HCT116 (cell line): ENCODE data around the gene RCVRN. TPM values are rescaled to one million over a fixed set of nuclear protein-coding genes. Genes with fewer than 3 reads are reported as not detected.

Source experiments
- ATAC-seq: fragments of 200-7000 bp; cut with Tn5 transposase; 2 replicates; pipeline ENCODE4 v1.9.1; 2020; ENCODE audit warnings: mild to moderate bottlenecking, moderate library complexity
- BruUV-seq: library from RNA; stranded (reverse); fragments of 400-500 nt; replicated peaks from 2 replicates; lab custom pipeline; 2021; lab: Mats Ljungman, UMichigan
- CTCF ChIA-PET: fragments of 300-600 bp; sonication (Branson Sonifier 250); formaldehyde crosslinking; loops from one replicate; lab custom pipeline; 2021; ENCODE audit warnings: antibody characterized with exemption; lab: Charles Lee
- POLR2A ChIA-PET: fragments of 300-600, 350-600 bp; sonication (Branson Sonifier 250); formaldehyde crosslinking; loops from one replicate; lab custom pipeline; 2021; ENCODE audit warnings: antibody characterized with exemption; lab: Charles Lee
- RAD21 ChIA-PET, 2 experiments: fragments of 300-600 bp; sonication (Branson Sonifier 250); formaldehyde crosslinking; loops; one replicate each; lab custom pipeline; 2023; ENCODE audit warnings: low total read pairs in 2 of 2; ENCODE audit not compliant: uncharacterized antibody in 2 of 2, unreplicated experiment in 2 of 2, low non-redundant PET in 1 of 2; lab: Charles Lee
- DNase-seq: peaks from one replicate; pipeline ENCODE4 v3.0.0-alpha.2; 2010; ENCODE audit warnings: low read depth, low spot score
- H2AFZ ChIP-seq: fragments of 200-600 bp; shearing (Covaris generic), sonication (generic); 2 replicates; pipeline ENCODE4 v1.6.1; 2017; ENCODE audit warnings: low read depth, mixed run types, mixed read lengths, antibody characterized with exemption, low read length; ENCODE audit not compliant: poor library complexity, severe bottlenecking
- H3K27ac ChIP-seq: 2 replicates; pipeline ENCODE4 v1.5.1; 2012; ENCODE audit warnings: low read depth, low read length
- H3K27me3 ChIP-seq: fragments of 200-600 bp; sonication (generic); 2 replicates; pipeline ENCODE4 v1.6.1; 2016; ENCODE audit warnings: mixed run types, low read length, mixed read lengths; ENCODE audit not compliant: insufficient read depth
- H3K36me3 ChIP-seq, 2 experiments: fragments of 200-500 bp in 1 of 2; fragments of 200-600 bp in 1 of 2; sonication (Bioruptor generic) in 1 of 2; sonication (generic) in 1 of 2; 2 replicates each; pipeline versions ENCODE4 v1.5.1 to v1.6.1; 2014 to 2016; ENCODE audit warnings: low read length in 2 of 2, inconsistent platforms in 1 of 2, mixed read lengths in 1 of 2, mixed run types in 1 of 2; ENCODE audit not compliant: insufficient read depth in 2 of 2, control insufficient read depth in 1 of 2
- H3K4me1 ChIP-seq, 2 experiments: fragments of 200-600 bp in 1 of 2; sonication (generic) in 1 of 2; 2 replicates each; pipeline versions ENCODE4 v1.5.1 to v1.6.1; 2012 to 2017; ENCODE audit warnings: low read length in 2 of 2, inconsistent platforms in 1 of 2, mild to moderate bottlenecking in 1 of 2, mixed read lengths in 1 of 2, mixed run types in 1 of 2, moderate library complexity in 1 of 2; ENCODE audit not compliant: insufficient read depth in 2 of 2, control insufficient read depth in 1 of 2
- H3K4me2 ChIP-seq: fragments of 200-600 bp; sonication (generic); 2 replicates; pipeline ENCODE4 v1.6.1; 2017; ENCODE audit warnings: mixed run types, low read length, mixed read lengths
- H3K4me3 ChIP-seq, 2 experiments: fragments of 200-600 bp in 1 of 2; sonication (generic) in 1 of 2; replicated peaks in 1 of 2; 2 replicates each; pipeline ENCODE4 v1.5.1; 2011 to 2016; ENCODE audit warnings: low read length in 2 of 2, control low read depth in 1 of 2, low read depth in 1 of 2, mild to moderate bottlenecking in 1 of 2, mixed read lengths in 1 of 2, mixed run types in 1 of 2
- H3K79me2 ChIP-seq: fragments of 200-600 bp; sonication (generic); 2 replicates; pipeline ENCODE4 v1.6.1; 2017; ENCODE audit warnings: mild to moderate bottlenecking, mixed run types, low read length, moderate library complexity, mixed read lengths; ENCODE audit not compliant: insufficient read depth
- H3K9ac ChIP-seq: fragments of 200-600 bp; sonication (generic); 2 replicates; pipeline ENCODE4 v1.6.1; 2016; ENCODE audit warnings: low read length, mixed read lengths
- H3K9me2 ChIP-seq: fragments of 200-600 bp; sonication (generic), shearing (Covaris generic); 2 replicates; pipeline ENCODE4 v1.6.1; 2017; ENCODE audit warnings: mixed run types, mild to moderate bottlenecking, moderate library complexity; ENCODE audit not compliant: insufficient read depth
- H3K9me3 ChIP-seq, 2 experiments: fragments of 200-500 bp in 1 of 2; fragments of 200-600 bp in 1 of 2; sonication (Bioruptor generic) in 1 of 2; sonication (generic) in 1 of 2; 2 replicates each; pipeline ENCODE4 v1.6.1; 2014 to 2017; ENCODE audit warnings: low read length in 2 of 2, mixed read lengths in 2 of 2, inconsistent platforms in 1 of 2, low read depth in 1 of 2, mild to moderate bottlenecking in 1 of 2, mixed run types in 1 of 2, moderate library complexity in 1 of 2; ENCODE audit not compliant: control insufficient read depth in 1 of 2, insufficient read depth in 1 of 2
- H4K20me1 ChIP-seq: fragments of 200-600 bp; sonication (generic), shearing (Covaris generic); 2 replicates; pipeline ENCODE4 v1.6.1; 2017; ENCODE audit warnings: mixed run types, mild to moderate bottlenecking, moderate library complexity; ENCODE audit not compliant: insufficient read depth
- ATF3 ChIP-seq: IDR thresholded peaks from 2 replicates; pipeline ENCODE4 v1.6.1; 2012
- CBX3 ChIP-seq: IDR thresholded peaks from 2 replicates; pipeline ENCODE4 v1.6.1; 2012; ENCODE audit warnings: low read depth
- CEBPB ChIP-seq: IDR thresholded peaks from 2 replicates; pipeline ENCODE4 v1.6.1; 2012; ENCODE audit warnings: low read depth
- EGR1 ChIP-seq: IDR thresholded peaks from 2 replicates; pipeline ENCODE4 v1.6.1; 2012; ENCODE audit warnings: low read depth
- EZH2phosphoT487 ChIP-seq: fragments of 200-600 bp; IDR thresholded peaks from 2 replicates; pipeline ENCODE4 v1.6.1; 2018; ENCODE audit warnings: antibody characterized with exemption, borderline replicate concordance
- FOSL1 ChIP-seq: IDR thresholded peaks from 2 replicates; pipeline ENCODE4 v1.6.1; 2012; ENCODE audit warnings: low read depth
- POLR2A ChIP-seq: IDR thresholded peaks from 2 replicates; pipeline ENCODE4 v1.7.0; 2011; ENCODE audit warnings: borderline replicate concordance; ENCODE audit not compliant: insufficient read depth, insufficient read length; ENCODE audit errors: extremely low read depth
- POLR2AphosphoS5 ChIP-seq: IDR thresholded peaks from 2 replicates; pipeline ENCODE4 v1.6.1; 2011; ENCODE audit warnings: mild to moderate bottlenecking, low read depth, low read length, moderate library complexity
- SIN3A ChIP-seq: IDR thresholded peaks from 2 replicates; pipeline ENCODE4 v1.6.1; 2012; ENCODE audit warnings: low read depth
- SP1 ChIP-seq: IDR thresholded peaks from 2 replicates; pipeline ENCODE4 v1.6.1; 2012; ENCODE audit warnings: low read depth
- SRF ChIP-seq: IDR thresholded peaks from 2 replicates; pipeline ENCODE4 v1.6.1; 2012; ENCODE audit warnings: low read depth
- YY1 ChIP-seq: IDR thresholded peaks from 2 replicates; pipeline ENCODE4 v1.6.1; 2011; ENCODE audit warnings: low read length, low read depth, moderate library complexity, mild to moderate bottlenecking; ENCODE audit not compliant: insufficient replicate concordance; ENCODE audit errors: extremely low read depth
- ZFX ChIP-seq: fragments of 450-650 bp; IDR thresholded peaks from 2 replicates; pipeline ENCODE4 v1.6.1; 2017
- ZNF274 ChIP-seq: fragments of 200-500 bp; sonication (Bioruptor generic); IDR thresholded peaks from 2 replicates; pipeline ENCODE4 v1.6.1; 2014; ENCODE audit warnings: mild to moderate bottlenecking, low read depth, low read length, inconsistent platforms
- intact Hi-C: fragments of 100-400 bp; cut with micrococcal nuclease; formaldehyde crosslinking; loops from 2 replicates; pipeline ENCODE4 v1.10.0; 2022
- total RNA-seq: library from RNA; stranded (reverse); gene quantifications from one replicate; pipeline ENCODE4 v1.2.1, GENCODE V29; 2021; ENCODE audit not compliant: unreplicated experiment
- TF ChIP-seq, protein P1 (sequence below): IDR thresholded peaks from 2 replicates; pipeline ENCODE4 v1.6.1; 2012
- TF ChIP-seq, protein P2 (sequence below): IDR thresholded peaks from 2 replicates; pipeline ENCODE4 v1.6.1; 2012; ENCODE audit warnings: low read depth

The RCVRN gene
- total RNA-seq, 1 experiment from 2014 or later, result not detected

DNA sequence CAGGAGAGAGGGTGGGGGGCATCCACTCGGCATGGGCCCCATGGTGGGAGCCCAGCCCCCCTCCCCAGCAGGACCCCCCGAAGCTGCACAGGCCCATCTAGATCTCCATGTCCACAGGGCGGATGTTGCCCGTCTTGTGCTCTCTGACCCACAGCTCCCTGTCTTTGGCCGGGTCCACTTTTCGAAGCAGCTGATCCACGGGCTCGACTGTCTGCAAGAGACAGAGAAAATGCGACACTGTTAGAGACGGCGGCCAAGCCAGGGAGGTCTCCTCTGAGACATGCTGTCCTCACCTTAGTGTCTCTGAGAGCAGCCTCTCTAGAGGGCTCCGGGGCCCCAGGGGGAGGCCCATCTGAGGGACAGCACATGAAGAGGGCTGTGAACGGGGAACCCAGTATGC, 12.1 kb upstream of the RCVRN start:
- ChIA-PET CTCF (interaction anchor here (0.7 kb wide), 1 partner anchor 15 kb away, joined by 3 read pairs; no protein-coding TSS in a partner anchor), POLR2A (no interaction called here), RAD21 (no interaction called here)
- Histone ChIP-seq H3K4me3 (no peak overlapping the region), H3K36me3 (no peaks in the 10 kb centered on the region), H3K79me2 (no peaks in the 10 kb centered on the region), H3K4me1 (no peaks in the 10 kb centered on the region), H3K27ac (no peak overlapping the region), H3K9ac (no peak overlapping the region), H3K9me3 (no peaks in the 10 kb centered on the region), H4K20me1 (no peaks in the 10 kb centered on the region), H2AFZ (no peak overlapping the region), H3K9me2 (no peaks in the 10 kb centered on the region), H3K27me3 (no peaks in the 10 kb centered on the region), H3K4me2 (no peak overlapping the region)
- intact Hi-C loops, result no loop called here
- ATAC-seq (no peak), DNase-seq (no peak)
- no peak for TF ChIP-seq FOSL1
- BruUV-seq, result no TSS peak

- Histone ChIP-seq H3K9me3 (no peaks in the 10 kb centered on the region), H3K27ac (no peak overlapping the region)
- TF ChIP-seq YY1 (no peak), SP1 (no peak), ZNF274 (no peak), SRF (no peak), EZH2phosphoT487 (no peak), POLR2AphosphoS5 (no peak), CBX3 (no peak), CEBPB (no peak), POLR2A (no peak), SIN3A (no peak), EGR1 (no peak), ZFX (no peak), ATF3 (no peak), FOSL1 (no peak)
- TF ChIP-seq, protein P1, sequence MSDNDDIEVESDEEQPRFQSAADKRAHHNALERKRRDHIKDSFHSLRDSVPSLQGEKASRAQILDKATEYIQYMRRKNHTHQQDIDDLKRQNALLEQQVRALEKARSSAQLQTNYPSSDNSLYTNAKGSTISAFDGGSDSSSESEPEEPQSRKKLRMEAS, result no peak
- TF ChIP-seq, protein P2, sequence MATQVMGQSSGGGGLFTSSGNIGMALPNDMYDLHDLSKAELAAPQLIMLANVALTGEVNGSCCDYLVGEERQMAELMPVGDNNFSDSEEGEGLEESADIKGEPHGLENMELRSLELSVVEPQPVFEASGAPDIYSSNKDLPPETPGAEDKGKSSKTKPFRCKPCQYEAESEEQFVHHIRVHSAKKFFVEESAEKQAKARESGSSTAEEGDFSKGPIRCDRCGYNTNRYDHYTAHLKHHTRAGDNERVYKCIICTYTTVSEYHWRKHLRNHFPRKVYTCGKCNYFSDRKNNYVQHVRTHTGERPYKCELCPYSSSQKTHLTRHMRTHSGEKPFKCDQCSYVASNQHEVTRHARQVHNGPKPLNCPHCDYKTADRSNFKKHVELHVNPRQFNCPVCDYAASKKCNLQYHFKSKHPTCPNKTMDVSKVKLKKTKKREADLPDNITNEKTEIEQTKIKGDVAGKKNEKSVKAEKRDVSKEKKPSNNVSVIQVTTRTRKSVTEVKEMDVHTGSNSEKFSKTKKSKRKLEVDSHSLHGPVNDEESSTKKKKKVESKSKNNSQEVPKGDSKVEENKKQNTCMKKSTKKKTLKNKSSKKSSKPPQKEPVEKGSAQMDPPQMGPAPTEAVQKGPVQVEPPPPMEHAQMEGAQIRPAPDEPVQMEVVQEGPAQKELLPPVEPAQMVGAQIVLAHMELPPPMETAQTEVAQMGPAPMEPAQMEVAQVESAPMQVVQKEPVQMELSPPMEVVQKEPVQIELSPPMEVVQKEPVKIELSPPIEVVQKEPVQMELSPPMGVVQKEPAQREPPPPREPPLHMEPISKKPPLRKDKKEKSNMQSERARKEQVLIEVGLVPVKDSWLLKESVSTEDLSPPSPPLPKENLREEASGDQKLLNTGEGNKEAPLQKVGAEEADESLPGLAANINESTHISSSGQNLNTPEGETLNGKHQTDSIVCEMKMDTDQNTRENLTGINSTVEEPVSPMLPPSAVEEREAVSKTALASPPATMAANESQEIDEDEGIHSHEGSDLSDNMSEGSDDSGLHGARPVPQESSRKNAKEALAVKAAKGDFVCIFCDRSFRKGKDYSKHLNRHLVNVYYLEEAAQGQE, result no peak
- TF ChIP-seq, all 23 proteins: peak for 0
- H3K4me1 ChIP-seq, result no peaks in the 10 kb centered on the region
- ChIA-PET POLR2A (no interaction called here), CTCF (no interaction called here), RAD21 (no interaction called here)
- no peaks in the 10 kb centered on the region for H3K36me3 ChIP-seq
- H3K4me3 ChIP-seq, result no peak overlapping the region
- ATAC-seq, result no peak
- no peaks in the 10 kb centered on the region for H3K79me2 ChIP-seq
- no peak overlapping the region for H3K9ac ChIP-seq
- BruUV-seq, result no TSS peak
- DNase-seq, result no peak
- intact Hi-C loops, result no loop called here
- no peaks in the 10 kb centered on the region for H3K9me2 ChIP-seq
- H4K20me1 ChIP-seq, result no peaks in the 10 kb centered on the region
- no peak overlapping the region for H3K4me2 ChIP-seq
- no peaks in the 10 kb centered on the region for H3K27me3 ChIP-seq
- no peak overlapping the region for H2AFZ ChIP-seq
These were observed 11.0 kb upstream of the RCVRN start for GRCh38 chr17:9916108-9916507.
